LHCN-M2 (cell line): ENCODE data around the gene ABCB11. TPM values are rescaled to one million over a fixed set of nuclear protein-coding genes. Genes with fewer than 3 reads are reported as not detected.

Source experiments
- DNase-seq: peaks from one replicate; pipeline ENCODE4 v3.0.0-alpha.2; 2012; ENCODE audit warnings: low read depth
- total RNA-seq: library from RNA; depleted of rRNA; stranded (reverse); fragments of >200 nt; gene quantifications from 2 replicates; pipeline ENCODE4 v1.2.3, GENCODE V29; 2014

Gene ABCB11
- total RNA-seq, 1 experiment from 2014 or later: not detected

DNA sequence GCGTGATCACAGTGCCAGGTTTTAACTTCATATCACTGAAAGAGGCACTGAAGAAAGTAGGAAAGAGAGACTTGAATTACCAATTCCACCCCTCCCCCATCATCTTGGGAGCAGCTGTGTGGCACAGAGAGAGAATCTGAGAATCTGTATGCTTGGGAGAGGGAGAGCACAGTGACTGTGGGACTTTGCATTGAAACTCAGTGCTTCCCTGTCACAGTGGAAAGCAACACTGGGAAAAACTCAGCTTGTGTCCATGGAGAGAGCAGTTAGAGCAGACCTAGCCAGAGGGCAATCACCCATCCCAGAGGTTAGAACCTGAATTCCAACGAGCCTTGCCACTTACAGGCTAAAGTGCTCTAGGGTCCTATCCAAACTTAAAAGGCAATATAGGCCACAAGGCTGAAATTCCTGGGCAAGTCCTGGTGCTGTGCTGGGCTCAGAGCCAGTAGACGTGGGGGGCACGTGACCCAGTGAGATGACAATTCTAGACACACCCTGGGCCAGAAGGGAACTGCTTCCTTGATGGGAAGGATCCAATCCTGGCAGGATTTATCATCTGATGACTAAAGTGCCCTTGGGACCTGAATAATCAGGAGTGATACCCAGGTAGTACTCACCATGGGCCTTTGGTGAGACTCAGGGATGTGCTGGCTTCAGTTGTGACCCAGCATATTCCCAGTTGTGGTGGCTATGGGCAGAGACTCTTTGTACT is 15.5 kb upstream of the ABCB11 start:
- no peak for DNase-seq

DNA sequence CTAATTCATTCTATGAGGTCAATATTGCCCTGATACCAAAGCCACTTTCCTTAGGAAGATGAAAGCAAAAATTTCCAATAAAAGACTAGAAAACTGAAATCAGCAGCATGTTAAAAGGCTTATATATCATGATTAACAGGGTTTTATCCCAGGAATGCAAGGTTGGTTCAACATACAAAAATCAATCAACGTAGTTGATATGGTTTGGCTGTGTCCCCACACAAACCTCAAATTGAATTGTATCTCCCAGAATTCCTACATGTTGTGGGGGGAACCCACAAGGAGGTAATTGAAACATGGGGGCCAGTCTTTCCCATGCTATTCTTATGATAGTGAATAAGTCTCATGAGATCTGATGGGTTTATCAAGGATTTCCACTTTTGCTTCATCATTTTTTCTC is 11.7 kb upstream of the ABCB11 start:
- DNase-seq: no peak

DNA sequence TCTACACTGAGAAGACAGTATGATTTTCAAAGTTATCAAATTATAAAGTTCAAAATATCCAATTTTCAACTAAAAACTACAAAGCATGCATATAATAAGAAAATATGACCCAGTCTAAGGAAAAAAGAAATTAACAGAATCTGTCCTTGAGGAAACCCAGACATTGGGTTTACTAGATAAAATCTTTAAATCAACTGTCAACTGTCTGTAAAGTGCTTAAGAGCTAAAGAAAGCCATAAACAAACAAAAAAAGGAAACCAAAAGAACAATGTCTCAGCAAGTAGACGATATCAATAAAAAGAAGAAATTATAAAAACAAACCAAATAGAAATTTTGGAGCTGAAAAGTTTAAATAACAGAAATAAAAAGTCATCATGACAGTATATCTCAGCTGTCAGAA is 10.5 kb upstream of the ABCB11 start:
- no peak for DNase-seq

DNA sequence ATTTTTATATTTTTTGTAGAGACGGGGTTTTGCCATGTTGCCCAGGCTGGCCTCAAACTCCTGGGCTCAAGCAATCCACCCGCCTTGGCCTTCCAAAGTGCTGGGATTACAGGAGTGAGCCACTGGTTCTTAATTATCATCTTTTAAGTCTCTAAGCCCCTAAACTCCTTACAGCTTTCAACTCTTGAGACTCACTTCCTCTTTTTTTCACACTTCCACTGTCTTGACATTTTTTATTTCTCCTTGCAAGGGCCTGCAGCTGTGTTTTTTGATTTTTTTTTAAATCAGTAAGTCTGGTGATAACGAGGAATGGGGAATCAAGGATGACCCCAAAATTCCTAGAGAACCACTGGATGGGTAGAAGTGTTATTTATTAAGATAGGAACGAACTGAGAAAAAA is 8.6 kb upstream of the ABCB11 start:
- no peak for DNase-seq

DNA sequence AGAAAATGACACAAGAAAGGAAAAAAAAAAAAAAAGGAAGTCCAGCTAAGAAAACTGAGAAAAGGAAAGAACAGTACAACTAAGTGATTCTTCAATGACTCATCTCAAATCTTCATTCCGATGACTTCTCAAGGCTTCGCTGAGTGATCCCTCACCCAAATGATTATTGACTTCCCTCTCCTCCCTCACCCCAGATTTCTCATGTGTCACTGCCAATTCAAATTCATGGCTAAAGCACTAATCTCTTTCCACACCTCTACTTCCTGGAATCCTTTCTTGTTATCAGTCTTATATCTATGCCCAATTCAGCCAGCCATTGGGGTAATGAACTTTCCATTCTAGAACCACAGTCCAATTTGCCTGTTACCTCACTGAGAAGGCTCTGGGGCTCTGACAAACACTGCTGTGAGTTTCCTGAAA is 7.2 kb upstream of the ABCB11 start:
- peak; percentile 45 for DNase-seq

DNA sequence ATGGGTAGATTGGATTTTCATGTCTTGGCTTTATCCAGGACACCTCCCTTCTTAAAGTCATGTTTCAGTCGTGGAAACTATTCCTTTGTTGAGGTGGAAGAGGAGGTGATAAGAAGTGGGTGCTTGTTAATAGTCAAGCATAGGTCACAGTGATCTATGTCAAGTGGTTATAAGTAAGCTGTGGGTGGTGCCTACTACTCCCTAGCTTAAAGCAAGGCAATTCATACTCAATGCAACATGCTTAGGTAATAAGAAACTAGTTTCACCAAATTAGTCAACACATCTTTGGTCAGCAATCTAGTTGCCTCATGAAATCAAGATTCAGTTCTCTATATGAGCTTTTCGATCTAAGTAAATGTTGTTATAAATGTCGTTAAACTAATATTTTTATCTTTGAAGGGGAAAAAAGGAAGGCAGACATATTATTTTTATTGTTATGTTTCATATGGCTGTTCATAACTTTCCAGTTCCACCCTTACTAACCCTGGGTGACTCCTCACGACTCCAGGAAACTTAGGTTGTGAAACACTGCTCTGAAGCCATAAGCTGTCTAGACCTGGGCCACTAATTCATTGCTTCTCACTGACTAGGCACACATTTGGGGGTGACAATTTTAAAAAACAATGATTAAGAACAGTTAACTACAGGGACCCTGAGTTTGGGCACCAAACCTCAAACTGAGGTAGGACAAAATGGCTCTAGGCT is 5.8 kb upstream of the ABCB11 start:
- DNase-seq: no peak

DNA sequence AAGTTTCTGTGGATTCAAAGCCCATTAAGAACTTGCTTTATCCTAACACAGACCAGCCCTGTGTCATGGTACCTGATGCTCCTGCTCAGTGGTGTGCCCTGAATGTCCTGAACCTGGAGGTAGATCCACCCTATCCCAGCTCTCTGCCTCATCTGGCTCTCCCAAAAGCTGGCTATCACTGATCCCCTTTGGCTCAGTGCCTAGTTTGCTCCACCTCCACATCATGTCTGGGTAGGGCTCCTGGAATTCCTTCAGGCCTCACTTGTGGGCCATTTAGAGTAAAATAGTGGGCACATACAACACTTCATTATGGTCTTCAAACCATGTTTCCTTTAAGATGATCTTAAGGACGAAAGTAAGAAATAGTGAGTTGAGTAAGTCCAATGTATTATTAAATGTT is 4.8 kb upstream of the ABCB11 start:
- no peak for DNase-seq

DNA sequence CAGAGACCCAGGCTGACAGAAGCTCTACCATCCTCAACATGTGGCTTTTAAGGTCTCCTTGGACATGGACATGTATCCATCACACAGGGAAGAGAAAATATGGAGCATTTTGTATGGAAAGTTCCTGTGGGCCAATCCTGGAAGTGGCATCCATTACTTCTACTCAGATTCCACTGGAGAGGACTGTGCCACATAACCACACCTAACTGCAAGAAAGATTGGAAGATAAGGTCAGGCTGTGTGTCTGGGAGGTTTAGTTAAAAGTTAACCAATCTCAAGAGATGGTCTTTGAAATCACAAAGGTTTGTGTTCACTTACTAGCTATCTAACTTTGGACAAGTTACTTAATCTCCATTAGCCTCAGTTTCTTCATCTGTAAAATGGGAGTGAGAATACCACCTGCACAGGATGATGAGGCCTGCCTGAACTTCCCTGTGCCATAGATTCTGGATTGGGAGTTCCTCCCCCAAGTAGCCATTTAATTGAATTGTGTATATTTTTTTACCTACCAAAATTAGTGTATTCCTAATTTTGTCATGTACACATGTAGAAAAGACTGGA is 3.9 kb upstream of the ABCB11 start:
- no peak for DNase-seq

DNA sequence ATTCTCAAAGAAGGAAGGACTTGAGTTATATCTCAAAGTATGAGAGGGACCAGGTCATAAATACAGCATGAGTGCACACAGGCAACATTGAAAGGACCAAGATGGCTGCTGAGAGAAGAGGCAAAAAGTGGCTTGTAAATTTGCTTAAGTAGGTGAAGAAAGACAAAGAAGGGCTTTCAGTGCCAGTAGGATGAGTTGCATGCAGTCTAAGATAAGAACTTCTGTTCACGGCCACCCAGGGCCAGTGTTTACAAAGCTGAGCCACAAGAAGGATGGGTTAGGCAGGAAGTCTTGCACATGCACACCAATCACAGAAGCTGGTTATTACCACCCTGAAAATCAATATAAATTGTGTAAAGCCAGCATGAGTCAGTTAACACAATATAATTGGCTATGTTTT is 3.1 kb upstream of the ABCB11 start:
- DNase-seq: no peak

DNA sequence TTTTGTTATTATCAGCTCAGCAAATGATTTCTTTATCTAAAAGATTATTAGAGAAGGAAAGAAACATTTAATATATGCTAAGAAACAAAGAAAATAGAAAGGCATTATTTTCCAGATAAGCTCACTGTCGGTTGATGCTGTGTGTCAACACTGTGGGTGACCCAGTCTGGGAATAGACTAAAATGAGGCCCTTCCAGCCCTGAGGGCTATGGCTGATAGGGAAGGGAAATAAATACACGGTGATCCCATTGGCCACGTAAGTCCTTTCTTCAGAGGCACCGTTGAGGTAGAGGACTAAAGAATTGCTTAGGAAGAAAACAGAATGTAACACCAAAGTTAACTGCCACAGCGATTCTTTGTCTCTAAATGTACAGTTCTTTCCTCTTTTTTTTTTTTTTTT is 1.8 kb downstream of the ABCB11 start:
- DNase-seq: no peak

DNA sequence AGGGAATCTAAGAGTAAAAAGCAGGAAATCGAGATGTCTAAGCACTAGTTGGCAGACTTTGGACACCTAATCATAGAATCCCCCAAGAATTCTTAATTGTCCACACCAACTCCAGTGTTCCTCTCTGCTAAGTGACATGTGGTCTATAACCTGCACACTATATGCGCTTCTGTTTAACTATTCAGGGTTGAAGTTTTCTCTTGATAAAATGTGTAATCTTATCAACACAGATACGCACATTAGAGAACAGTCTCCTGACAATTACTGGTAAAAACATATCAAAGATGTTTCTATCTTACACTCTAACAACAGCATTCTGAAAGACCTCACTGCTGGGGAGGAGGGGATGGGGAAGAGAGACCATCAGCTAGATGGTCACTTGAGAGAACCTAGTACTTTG is 3.9 kb downstream of the ABCB11 start:
- DNase-seq: no peak

DNA sequence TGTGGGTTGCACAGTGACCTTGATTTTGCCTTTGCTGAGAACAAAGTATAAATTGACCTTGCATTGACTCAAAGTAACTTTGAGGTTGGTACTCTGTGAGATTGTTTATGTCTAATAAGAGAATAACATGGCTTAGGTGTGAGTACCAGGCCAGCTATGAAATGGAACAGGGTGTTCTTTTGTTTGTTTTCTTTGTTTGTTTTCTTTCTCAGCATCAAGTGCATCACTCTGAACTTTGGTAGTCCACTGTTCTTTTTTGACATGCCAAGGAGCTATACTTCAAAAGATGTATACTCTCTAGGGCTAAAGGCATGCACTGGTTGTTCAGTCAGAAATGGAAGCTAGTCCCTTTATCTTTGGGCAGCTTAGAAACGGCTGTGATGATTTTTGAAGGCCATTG is 5.1 kb downstream of the ABCB11 start:
- DNase-seq: no peak

DNA sequence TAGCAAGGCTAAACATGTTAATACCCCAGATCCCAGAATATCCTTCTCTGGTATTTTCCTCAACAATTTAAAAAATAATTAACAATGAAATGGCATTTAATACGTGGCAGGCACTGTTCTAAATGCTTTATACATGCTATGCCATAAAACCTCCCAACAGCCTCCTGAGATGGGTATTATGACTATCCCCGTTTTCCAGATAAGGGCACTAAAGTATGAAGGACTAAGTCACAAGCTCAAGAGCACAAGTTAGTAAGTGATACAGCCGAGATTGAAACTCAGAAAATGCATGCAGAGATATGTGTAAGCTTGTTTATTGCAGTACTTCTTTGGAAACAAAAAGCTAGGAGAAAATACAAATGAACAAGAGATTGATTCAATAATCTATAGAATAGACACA is 8.0 kb downstream of the ABCB11 start:
- DNase-seq: no peak

DNA sequence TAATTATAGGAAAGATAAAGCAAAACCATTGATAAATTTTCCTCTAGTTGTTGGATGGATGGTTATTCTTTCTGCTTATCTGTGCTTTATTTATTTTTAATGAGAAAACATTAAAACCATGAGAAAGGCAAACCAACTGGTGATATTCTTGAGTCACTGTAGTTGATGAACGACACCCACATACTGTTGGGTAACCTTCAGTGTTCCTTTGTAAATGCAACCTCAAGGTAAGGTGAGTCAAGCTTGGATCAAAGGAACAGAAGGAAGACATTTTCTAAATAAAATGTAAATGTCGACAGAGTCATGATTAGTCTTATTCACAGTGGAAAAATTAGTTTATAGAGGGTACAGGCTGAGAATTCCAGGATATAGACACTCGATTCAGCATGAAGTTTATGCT is 12.7 kb downstream of the ABCB11 start:
- DNase-seq: no peak

DNA sequence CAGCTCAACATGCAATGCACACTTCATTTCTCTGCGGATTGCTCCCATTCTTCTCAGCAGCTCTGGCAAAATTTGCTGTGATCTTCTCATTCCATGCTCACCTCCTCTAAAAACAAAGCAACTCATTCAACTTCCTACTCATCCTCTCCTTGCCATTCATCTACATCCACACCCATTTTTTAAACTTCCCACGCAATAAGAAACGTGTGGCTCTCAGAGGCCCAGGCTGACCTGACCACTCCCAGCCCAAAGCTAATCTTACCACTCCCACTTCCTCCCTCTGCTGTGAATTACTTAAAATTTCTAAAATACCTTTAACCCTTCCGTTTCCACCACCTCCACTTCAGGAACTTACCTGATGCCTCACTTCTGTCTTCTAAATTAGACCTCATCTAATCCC is 15.2 kb downstream of the ABCB11 start:
- no peak for DNase-seq

DNA sequence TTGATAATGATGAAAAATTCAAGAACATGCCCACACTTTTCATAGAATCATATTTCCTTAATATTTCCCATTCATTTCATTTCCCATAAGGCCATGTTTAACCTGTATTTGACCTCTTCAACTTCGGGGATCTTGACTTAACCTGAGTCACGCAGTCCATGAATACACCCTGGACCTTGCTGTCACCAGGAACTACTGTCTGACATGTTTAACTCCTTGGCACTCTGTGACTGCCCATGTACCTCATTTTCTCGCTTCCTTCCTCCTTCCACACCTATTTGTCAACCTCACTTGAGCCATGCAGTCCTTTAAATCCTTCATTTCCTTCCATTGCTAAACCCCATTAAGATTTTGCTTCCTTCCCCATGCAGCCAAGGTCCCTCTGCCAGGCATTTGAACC is 16.3 kb downstream of the ABCB11 start:
- DNase-seq: no peak

DNA sequence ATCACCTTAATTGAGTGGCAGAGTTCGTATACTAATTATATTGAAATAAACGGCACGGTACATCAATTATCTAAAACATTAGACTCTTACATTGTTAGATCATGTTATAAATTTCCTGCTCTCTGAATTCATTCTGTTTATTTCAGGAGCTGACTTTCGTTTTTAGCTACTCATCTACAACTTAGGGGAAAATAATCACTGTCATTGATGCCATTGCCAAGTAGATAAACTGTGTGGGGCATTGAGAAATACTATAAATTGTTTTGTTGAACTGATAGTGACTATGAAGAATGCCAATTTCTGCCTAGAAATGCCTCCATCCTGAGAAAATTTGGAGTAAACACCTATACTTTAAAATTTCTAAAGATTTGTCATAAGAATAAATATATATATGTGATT is 17.5 kb downstream of the ABCB11 start:
- no peak for DNase-seq

DNA sequence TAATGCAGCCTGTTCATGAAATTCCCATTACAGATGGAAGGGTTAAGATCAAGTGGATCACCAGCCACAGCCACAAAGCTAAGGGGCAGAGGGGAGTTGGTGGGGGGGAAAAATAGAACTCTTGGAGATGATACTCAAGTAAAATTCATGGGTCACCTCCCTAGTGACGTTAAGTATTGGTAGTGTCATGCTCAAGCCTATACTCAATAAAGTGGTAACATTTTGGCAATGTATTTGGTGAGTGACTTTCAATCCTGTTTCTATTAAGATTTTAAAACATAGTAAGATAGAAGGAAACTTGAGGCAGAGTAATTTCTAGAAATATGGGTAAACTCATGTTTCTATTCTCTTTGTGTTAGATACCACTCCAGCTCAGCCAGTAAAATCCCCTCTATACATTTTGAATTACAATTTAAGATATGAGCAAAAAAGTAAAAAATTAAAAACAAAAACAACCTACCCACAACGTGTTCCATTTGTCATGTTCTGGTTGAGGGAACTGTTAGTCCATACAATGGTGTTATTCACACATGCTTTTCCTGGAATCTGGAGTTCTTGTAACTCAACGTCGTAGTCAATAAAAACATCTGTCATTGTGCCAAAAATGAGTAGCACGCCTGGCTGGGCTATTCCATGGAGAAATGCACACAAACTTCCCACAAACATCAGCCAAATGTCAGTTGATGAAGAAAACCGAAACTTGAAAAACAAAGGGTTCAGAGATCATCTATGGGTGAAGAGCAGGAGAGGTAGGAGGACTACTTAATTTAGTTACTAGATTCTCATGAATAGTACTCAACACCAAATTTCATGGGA is 18.1 kb downstream of the ABCB11 start:
- DNase-seq: no peak

DNA sequence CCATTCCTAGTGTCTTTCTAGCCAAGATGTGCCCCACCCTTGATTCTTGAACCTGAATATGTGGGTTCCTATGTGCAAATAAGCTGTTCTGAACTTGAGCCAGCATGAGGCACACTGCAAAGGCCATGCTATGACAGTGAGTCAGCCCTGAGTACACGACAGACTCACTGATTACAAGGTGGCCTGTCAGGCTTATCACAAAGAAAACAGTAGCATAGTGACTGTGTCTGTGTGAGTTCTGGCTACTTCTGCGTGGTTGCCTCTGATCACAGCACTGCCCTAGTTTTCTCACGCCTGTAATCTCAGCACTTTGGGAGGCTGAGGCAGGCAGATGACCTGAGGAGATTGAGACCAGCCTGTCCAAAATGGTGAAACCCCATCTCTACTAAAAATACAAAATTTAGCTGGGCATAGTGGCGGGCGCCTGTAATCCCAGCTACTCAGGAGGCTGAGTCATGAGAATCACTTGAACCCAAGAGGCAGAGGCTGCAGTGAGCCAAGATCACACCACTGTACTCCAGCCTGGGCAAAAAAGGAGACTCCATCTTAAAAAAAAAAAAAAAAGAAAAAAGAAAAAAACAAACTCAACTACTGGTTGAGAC is 18.8 kb downstream of the ABCB11 start:
- DNase-seq: peak; percentile 28

DNA sequence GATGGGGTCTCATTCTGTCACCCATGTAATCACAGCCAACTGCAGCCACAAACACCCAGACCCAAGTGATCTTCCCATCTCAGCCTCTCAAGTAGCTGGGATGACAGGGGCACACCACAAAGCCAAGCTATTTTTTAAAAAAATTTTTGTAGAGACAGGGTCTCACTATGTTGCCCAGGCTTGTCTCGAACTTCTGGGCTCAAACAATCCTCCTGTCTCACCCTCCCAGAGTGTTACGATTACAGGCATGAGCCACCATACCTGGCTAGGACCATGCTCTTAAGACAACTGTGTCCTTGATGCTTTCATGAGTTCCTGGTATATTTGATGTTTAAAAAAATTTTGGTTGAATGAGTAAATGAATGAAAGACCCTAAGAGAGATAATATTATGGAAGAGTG is 19.4 kb downstream of the ABCB11 start:
- no peak for DNase-seq

DNA sequence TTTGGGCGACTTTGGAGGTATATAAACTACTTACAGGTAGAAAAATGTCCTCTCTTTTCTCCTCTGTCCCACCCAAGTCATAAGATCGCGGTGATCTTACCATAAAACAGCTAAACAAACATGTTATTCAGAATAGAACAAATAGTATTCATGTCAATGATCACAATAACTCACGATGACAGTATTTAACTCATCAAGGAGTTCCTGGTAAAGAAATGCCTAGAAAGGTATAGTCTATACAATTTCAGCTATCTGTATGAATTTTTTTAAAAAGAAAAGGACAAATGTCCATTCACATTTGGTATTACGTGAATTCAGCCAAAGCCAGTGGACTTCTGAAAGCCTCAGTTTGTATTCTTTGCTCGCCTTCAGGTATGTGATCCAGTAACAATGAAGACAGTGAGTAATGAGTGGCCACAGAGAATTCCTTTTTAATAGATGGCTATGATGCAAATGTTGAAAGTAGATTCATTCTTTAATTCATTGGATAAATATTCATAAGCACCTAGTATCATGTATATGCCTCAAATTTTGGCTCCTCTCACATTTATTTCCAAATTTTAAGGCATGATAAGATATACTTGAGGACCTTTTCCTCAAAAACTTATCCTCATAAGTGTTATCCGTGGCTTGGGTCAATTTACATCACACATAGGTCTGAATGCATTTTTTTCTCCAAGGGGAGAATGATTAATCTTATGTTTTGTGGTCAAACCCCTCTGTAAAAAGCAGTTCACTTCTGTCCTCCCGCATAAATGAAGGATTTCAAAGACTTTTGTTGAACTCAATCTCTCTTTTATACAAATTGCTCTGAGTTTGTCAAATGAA is 20.3 kb downstream of the ABCB11 start:
- no peak for DNase-seq
